HG02798 (cell line): ENCODE results near the gene EXOC4.
"Not testable (repeated sequence)": the region's sequence is repeated elsewhere in the genome, so short reads cannot be mapped to it uniquely, and the experiment has no call there.

ENCODE experiments used
- ATAC-seq: cut with Tn5 transposase; IDR thresholded peaks from one replicate; pipeline ENCODE4 v1.9.1; 2021; ENCODE audit warnings: mild to moderate bottlenecking; ENCODE audit not compliant: unreplicated experiment, poor library complexity

Gene EXOC4

DNA sequence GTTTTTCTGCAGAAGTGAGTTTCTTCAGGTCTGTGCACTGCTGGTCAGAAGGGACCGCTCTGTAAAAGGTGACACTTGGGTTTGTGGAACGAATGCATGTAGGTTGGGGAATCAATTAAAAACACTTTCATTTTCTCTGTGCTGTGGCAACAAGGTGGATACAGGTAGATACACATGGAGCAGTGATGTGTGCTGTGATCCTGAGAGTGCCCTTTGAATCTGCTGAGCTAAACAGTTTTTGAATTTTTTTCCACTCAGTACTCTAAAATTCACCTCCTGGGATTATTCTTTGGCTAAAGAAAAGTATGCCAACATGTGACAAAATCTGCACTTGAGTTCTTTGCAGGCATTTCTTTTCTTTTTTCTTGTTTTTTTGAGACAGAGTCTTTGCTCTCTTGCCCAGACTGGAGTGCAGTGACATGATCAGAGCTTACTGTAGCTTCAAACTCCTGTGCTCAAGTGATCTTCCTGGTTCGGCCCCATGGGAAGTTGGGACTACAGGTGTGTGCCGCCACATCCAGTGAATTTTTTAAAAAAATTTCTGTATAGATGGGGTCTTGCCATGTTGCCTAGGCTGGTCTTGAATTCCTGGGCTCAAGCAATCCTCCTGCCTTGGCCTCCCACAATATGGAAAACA is 338.9 kb downstream of the EXOC4 start:
- ATAC-seq, result no peak

DNA sequence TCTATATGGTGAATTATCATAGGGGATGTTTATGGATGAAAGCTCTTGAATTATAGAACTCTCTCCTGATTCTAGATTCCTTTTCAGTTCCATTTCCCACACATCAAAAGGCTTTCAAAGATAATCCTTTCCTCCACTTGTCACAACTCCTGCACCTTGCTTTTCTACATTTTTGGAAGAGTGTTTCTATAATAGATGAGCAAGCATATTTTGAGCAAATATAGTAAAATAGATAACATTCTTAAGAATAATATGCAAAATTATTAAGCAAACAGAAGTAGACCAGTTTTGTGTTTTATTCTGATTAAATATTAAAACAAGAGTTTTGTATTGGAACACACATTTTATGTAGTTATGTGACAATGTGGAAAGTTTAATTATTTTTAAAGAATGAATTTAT is 340.7 kb downstream of the EXOC4 start:
- ATAC-seq, result no peak

- ATAC-seq, result no peak
These were observed 348.7 kb downstream of the EXOC4 start for GRCh38 chr7:133601617-133602016.

- ATAC-seq, result no peak
These were observed 349.4 kb downstream of the EXOC4 start for GRCh38 chr7:133602291-133602690.

- ATAC-seq, result no peak
These were observed 354.1 kb downstream of the EXOC4 start for GRCh38 chr7:133606991-133607390.

DNA sequence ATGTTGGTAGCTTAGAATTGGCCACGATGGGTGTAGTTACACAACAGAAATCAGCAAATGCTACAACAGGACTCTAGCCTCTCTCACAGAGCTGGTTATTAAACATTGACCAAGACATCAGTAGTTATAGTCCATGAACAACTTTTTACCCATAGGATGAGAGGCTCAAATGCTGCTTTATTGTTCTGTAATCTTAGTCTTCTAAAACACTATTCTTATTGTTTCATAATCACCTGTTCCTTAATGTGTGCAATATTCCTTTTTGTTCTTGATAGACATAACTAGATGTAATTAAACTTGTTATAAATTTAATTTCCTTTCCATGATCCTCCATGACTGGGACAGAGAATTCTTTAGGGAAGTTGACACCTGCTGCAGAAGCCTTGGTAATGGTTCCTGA is 356.9 kb downstream of the EXOC4 start:
- no peak for ATAC-seq

- no peak for ATAC-seq
These were observed 359.1 kb downstream of the EXOC4 start for GRCh38 chr7:133611955-133612354.

GRCh38 chr7:133613250-133613790 is 360.4 kb downstream of the EXOC4 start:
- no peak for ATAC-seq

GRCh38 chr7:133614251-133614650 is 361.4 kb downstream of the EXOC4 start:
- no peak for ATAC-seq

DNA sequence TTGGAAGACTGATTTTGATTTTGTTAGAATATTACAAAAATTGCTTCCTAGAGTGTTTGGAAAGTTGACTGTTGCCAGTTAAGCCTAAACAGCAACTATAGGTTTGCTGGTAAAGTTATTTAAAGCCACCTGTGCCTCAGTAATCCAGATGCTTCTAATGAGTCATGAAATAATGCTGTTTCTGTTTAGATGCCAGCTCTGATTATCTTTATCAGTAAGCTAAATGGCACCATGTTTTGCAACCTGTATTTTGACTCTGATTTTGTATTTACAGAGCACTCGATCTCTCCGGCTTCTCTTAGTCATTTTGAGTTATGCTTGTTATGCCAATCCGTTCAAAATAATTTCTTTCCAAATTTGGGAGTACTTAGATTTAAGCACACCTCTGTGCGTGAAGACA is 366.1 kb downstream of the EXOC4 start:
- no peak for ATAC-seq

GRCh38 chr7:133619491-133619890 is 366.6 kb downstream of the EXOC4 start:
- ATAC-seq, result no peak

GRCh38 chr7:133623721-133624120 is 370.8 kb downstream of the EXOC4 start:
- no peak for ATAC-seq

GRCh38 chr7:133625046-133625445 is 372.2 kb downstream of the EXOC4 start:
- no peak for ATAC-seq

DNA sequence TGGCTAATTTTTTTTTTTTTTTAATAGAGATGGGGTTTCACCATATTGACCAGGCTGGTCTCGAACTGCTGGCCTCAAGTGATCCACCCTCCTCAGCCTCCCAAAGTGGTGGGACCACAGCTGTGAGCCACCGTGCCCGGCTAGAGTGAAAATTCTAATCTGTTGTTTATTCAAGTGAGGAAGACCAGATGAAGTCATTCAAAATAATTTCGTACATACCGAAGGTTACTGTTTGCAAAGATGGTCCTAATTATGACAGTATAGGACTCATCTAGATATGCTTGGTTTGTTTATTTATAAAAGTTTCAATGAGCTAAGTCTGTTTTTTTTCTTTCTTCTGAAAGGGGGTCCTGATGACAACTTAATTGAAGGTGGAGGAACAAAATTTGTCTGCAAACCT is 376.8 kb downstream of the EXOC4 start:
- no peak for ATAC-seq

GRCh38 chr7:133633055-133633454 is 380.2 kb downstream of the EXOC4 start:
- ATAC-seq, result no peak

- no peak for ATAC-seq
These were observed 382.7 kb downstream of the EXOC4 start for GRCh38 chr7:133635541-133635940.

DNA sequence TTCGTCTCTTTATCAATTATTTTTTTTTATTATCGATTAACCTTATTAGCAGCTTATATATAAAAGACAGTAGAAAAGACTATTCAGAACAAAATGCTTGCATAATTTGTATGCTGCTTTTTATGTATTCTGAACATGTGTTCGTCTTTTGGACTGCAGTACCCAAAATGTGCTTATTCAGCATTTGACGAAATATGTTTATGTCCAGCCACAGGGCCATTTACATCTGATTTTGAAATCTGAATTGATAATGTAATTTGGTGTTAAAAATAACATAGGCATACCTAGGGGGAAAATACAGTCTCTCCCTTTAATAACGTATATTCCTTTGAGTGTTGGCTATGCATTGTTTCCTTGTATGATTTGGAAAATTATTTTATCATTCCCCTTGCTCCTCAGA is 386.0 kb downstream of the EXOC4 start:
- no peak for ATAC-seq

GRCh38 chr7:133641436-133641835 is 388.6 kb downstream of the EXOC4 start:
- no peak for ATAC-seq

DNA sequence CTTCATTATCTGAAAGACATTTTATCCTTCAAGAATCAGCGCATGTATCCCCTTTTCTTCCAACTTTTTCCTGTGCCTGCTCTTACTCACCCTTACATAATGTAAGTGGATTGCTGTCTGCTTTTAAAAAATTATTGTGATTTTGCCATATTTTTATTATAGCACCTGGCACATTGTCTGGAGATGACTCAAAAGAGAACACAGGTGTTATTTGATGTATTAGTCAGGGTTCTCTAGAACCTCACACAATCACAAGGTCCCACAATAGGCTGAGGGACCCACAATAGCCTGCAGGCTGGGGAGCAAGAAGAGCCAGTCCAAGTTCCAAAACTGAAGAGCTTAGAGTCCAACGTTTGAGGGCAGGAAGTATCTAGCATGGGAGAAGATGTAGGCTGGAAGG is 390.0 kb downstream of the EXOC4 start:
- ATAC-seq, result no peak

DNA sequence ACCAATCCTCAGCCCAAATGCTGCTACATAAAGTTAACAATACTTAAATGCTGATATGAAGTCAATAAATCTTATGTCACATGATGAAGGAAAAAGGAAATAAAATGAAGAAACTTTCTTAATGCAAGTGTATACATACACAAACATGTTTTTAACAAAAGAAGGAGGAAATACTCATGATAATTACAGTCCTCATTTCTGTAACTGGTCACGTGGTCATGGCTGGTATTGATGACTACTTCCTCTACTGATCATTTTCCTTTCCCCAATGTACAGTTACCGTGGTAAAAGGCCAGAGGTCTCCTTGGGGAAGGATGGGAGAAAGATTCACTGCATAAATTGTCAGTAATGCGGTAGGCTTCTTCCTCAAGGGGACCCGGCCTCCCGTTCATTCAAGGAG is 390.8 kb downstream of the EXOC4 start:
- ATAC-seq, result not testable (repeated sequence)

GRCh38 chr7:133645884-133646391 is 393.1 kb downstream of the EXOC4 start:
- ATAC-seq, result no peak
